K562 (cell line): ENCODE measurements around the gene PRSS57. TPM values are rescaled to one million over a fixed set of nuclear protein-coding genes. Genes with fewer than 3 reads are reported as not detected.

Source experiments
- ATAC-seq: fragments of 200-7000 bp; cut with Tn5 transposase; 3 replicates; pipeline ENCODE4 v1.9.1; 2020; ENCODE audit warnings: moderate library complexity
- BruUV-seq: library from RNA; stranded (reverse); fragments of 400-500 nt; replicated peaks from 2 replicates; lab custom pipeline; 2021; lab: Mats Ljungman, UMichigan
- CTCF ChIA-PET: fragments of 300-600 bp; formaldehyde crosslinking; extraction: SDS; loops from one replicate; lab custom pipeline; 2021; ENCODE audit warnings: low intra/inter-chr PET ratio; lab: Yijun Ruan, JAX
- POLR2A ChIA-PET: fragments of 300-600, 350-650 bp; sonication (Branson Sonifier 250); formaldehyde crosslinking; extraction: SDS; loops from one replicate; lab custom pipeline; 2021; ENCODE audit warnings: antibody characterized with exemption, inconsistent platforms; lab: Yijun Ruan, JAX
- DNase-seq, 4 experiments: peaks; one replicate each; pipeline versions ENCODE4 v3.0.0 to v3.0.0-alpha.2; 2011 to 2018; ENCODE audit warnings: low spot score in 3 of 4, mixed read lengths in 3 of 4; ENCODE audit errors: extremely low read depth in 1 of 4
- FAIRE-seq: peaks from 2 replicates; lab custom pipeline; 2011; peaks lifted over from hg19 to GRCh38; lab: Jason Lieb, UNC
- H2AFZ ChIP-seq: 2 replicates; pipeline ENCODE4 v1.6.0; 2011; ENCODE audit warnings: low read depth, low read length, control low read depth, inconsistent platforms
- H3K27ac ChIP-seq: fragments of 200-600 bp; 3 replicates; pipeline ENCODE4 v1.8.0; 2011; ENCODE audit warnings: low read depth, mild to moderate bottlenecking, control low read depth, inconsistent platforms, low read length, moderate library complexity, mixed read lengths; ENCODE audit errors: extremely low read depth
- H3K27me3 ChIP-seq, 2 experiments: fragments of 300-600 bp in 1 of 2; 2 replicates in 1 of 2; 3 replicates in 1 of 2; pipeline versions ENCODE4 v1.6.0 to v1.8.0; 2011; ENCODE audit warnings: inconsistent platforms in 2 of 2, low read length in 2 of 2, mild to moderate bottlenecking in 1 of 2, mixed read lengths in 1 of 2, moderate library complexity in 1 of 2; ENCODE audit not compliant: control insufficient read depth in 2 of 2, insufficient read depth in 2 of 2
- H3K36me3 ChIP-seq: fragments of 300-600 bp; 3 replicates; pipeline ENCODE4 v1.8.0; 2011; ENCODE audit warnings: mild to moderate bottlenecking, low read length, inconsistent platforms; ENCODE audit not compliant: control insufficient read depth, insufficient read depth
- H3K4me1 ChIP-seq, 2 experiments: fragments of 200-600 bp in 1 of 2; replicated peaks in 1 of 2; 2 replicates in 1 of 2; 3 replicates in 1 of 2; pipeline versions ENCODE4 v1.5.1 to v1.8.0; 2011; ENCODE audit warnings: inconsistent platforms in 2 of 2, low read length in 2 of 2, mild to moderate bottlenecking in 1 of 2, mixed read lengths in 1 of 2, moderate library complexity in 1 of 2; ENCODE audit not compliant: control insufficient read depth in 2 of 2, insufficient read depth in 2 of 2
- H3K4me2 ChIP-seq: 2 replicates; pipeline ENCODE4 v1.6.1; 2011; ENCODE audit warnings: low read length, control low read depth, inconsistent platforms, mixed read lengths; ENCODE audit not compliant: insufficient read depth
- H3K4me3 ChIP-seq: fragments of 200-600 bp; sonication (generic), shearing (Covaris generic); 2 replicates; pipeline ENCODE4 v1.5.1; 2016; ENCODE audit warnings: control low read depth, inconsistent platforms
- H3K79me2 ChIP-seq: fragments of 200-600 bp; 3 replicates; pipeline ENCODE4 v1.8.0; 2011; ENCODE audit warnings: low read length, inconsistent platforms; ENCODE audit not compliant: control insufficient read depth, insufficient read depth
- H3K9ac ChIP-seq, 2 experiments: 2 replicates each; pipeline versions ENCODE4 v1.6.0 to v1.6.1; 2011; ENCODE audit warnings: low read depth in 2 of 2, low read length in 2 of 2, control low read depth in 1 of 2, inconsistent platforms in 1 of 2, mild to moderate bottlenecking in 1 of 2, mixed read lengths in 1 of 2; ENCODE audit not compliant: insufficient read depth in 1 of 2
- H3K9me1 ChIP-seq: one replicate; pipeline ENCODE4 v1.6.0; 2011; ENCODE audit warnings: inconsistent platforms, mild to moderate bottlenecking, low read length, moderate library complexity; ENCODE audit not compliant: control insufficient read depth, insufficient read depth
- H3K9me3 ChIP-seq: replicated peaks from 2 replicates; pipeline ENCODE4 v1.5.1; 2011; ENCODE audit warnings: low read depth, low read length, inconsistent platforms; ENCODE audit not compliant: control insufficient read depth, insufficient read depth
- H4K20me1 ChIP-seq: replicated peaks from 2 replicates; pipeline ENCODE4 v1.6.1; 2011; ENCODE audit warnings: low read length, inconsistent platforms, mixed read lengths; ENCODE audit not compliant: control insufficient read depth, insufficient read depth
- ATF6 ChIP-seq: sonication (generic); formaldehyde crosslinking; IDR thresholded peaks from 2 replicates; pipeline ENCODE4 v1.4.0; 2020; ENCODE audit warnings: mild to moderate bottlenecking, missing genetic modification reagents
- CCAR2 ChIP-seq: fragments of 200-400 bp; formaldehyde crosslinking; IDR thresholded peaks from 2 replicates; pipeline ENCODE4 v1.6.1; 2017; ENCODE audit warnings: mild to moderate bottlenecking, low read depth, low read length
- E2F6 ChIP-seq, 2 experiments: IDR thresholded peaks; 2 replicates each; pipeline ENCODE4 v1.6.1; 2011; ENCODE audit warnings: borderline replicate concordance in 1 of 2, control low read depth in 1 of 2, low read depth in 1 of 2, low read length in 1 of 2, mild to moderate bottlenecking in 1 of 2, mixed read lengths in 1 of 2, moderate library complexity in 1 of 2; ENCODE audit not compliant: insufficient read depth in 1 of 2, insufficient read length in 1 of 2, poor library complexity in 1 of 2, severe bottlenecking in 1 of 2; ENCODE audit errors: extremely low read depth in 1 of 2
- MCM3 ChIP-seq: fragments of 450-650 bp; IDR thresholded peaks from 2 replicates; pipeline ENCODE4 v1.6.1; 2016
- NFRKB ChIP-seq: fragments of 450-650 bp; IDR thresholded peaks from 2 replicates; pipeline ENCODE4 v1.6.1; 2016; ENCODE audit warnings: low read depth
- NR4A1 ChIP-seq, 2 experiments: fragments of 250-450 bp in 1 of 2; fragments of 450-650 bp in 1 of 2; sonication (Bioruptor Pico) in 1 of 2; IDR thresholded peaks; 2 replicates each; pipeline versions ENCODE4 v1.4.0 to v1.6.1; 2016 to 2020; ENCODE audit warnings: mild to moderate bottlenecking in 2 of 2, missing compliant biosample characterization in 1 of 2, missing genetic modification characterization in 1 of 2, moderate library complexity in 1 of 2
- POLR2G ChIP-seq: fragments of 200-400 bp; formaldehyde crosslinking; IDR thresholded peaks from 2 replicates; pipeline ENCODE4 v1.6.1; 2017; ENCODE audit warnings: low read depth, mild to moderate bottlenecking, antibody characterized with exemption, low read length, moderate library complexity
- RBFOX2 ChIP-seq: fragments of 200-400 bp; formaldehyde crosslinking; IDR thresholded peaks from 2 replicates; pipeline ENCODE4 v1.6.1; 2017; ENCODE audit warnings: low read depth, mild to moderate bottlenecking, low read length, moderate library complexity
- RBM22 ChIP-seq: fragments of 200-400 bp; formaldehyde crosslinking; IDR thresholded peaks from 2 replicates; pipeline ENCODE4 v1.6.1; 2018; ENCODE audit warnings: low read length, low read depth; ENCODE audit not compliant: poor library complexity, severe bottlenecking
- RFX1 ChIP-seq: fragments of 450-650 bp; IDR thresholded peaks from 2 replicates; pipeline ENCODE4 v1.6.1; 2016; ENCODE audit warnings: mild to moderate bottlenecking, moderate library complexity
- SETDB1 ChIP-seq: IDR thresholded peaks from one replicate; pipeline ENCODE4 v1.6.1; 2012; ENCODE audit warnings: low read length, control low read depth, inconsistent platforms
- TCFL5 ChIP-seq: fragments of 250-450 bp; sonication (Bioruptor Pico); conservative IDR thresholded peaks from 2 replicates; pipeline ENCODE4 v1.6.1; 2021; ENCODE audit warnings: mild to moderate bottlenecking, moderate library complexity, matching md5 sums
- ZNF561 ChIP-seq: fragments of 450-650 bp; formaldehyde crosslinking; conservative IDR thresholded peaks from 2 replicates; pipeline ENCODE4 v1.4.0; 2020; ENCODE audit warnings: mild to moderate bottlenecking, moderate library complexity
- WGBS: fragments of 100-300 bp; shearing (Covaris generic); methylation state at CpG from one replicate; pipeline ENCODE4 v1.1.6; 2016; ENCODE audit warnings: low coverage, mixed read lengths; ENCODE audit not compliant: insufficient coverage; ENCODE audit errors: missing lambda C conversion rate; 5-methylcytosine and 5-hydroxymethylcytosine counted together
- in situ Hi-C: fragments of 300-500 bp; cut with MboI; formaldehyde crosslinking; loops from 4 replicates; pipeline ENCODE4 v1.15.0; 2018; ENCODE audit warnings: inconsistent platforms, mixed read lengths
- intact Hi-C: fragments of 100-400 bp; cut with micrococcal nuclease; formaldehyde crosslinking; loops from 2 replicates; pipeline ENCODE4 v1.14.2; 2022
- polyA plus RNA-seq, 8 experiments: library from polyadenylated mRNA; depleted of rRNA in 4 of 8; stranded (reverse) in 5 of 8; unstranded in 3 of 8; fragments of >200 nt; fragmentation: Nextera tagmentation in 2 of 8; fragmentation: Illumina TruSeq in 1 of 8; extraction: Ambion mirVana in 2 of 8; extraction: Trizol in 1 of 8; gene quantifications; 2 replicates each; pipeline versions ENCODE4 v1.2.1 to v1.2.3, GENCODE V29; 2011 to 2014; ENCODE audit warnings: inconsistent platforms in 1 of 8, missing spikeins in 1 of 8
- total RNA-seq, 7 experiments: library from RNA; depleted of rRNA in 6 of 7; stranded (reverse); fragments of >200 nt in 6 of 7; fragmentation: Illumina TruSeq in 2 of 7; extraction: Trizol in 2 of 7; gene quantifications; 2 replicates each; pipeline versions ENCODE4 v1.2.1 to v1.2.3, GENCODE V29; 2011 to 2021; ENCODE audit warnings: low replicate concordance in 1 of 7

PRSS57 gene
- total and polyA plus RNA-seq, 9 of the 15 experiments (the other 6 are each of a cell fraction or from before 2014, with no cell fraction given), result 0.06 to 2.5 (median 1.3) TPM; not detected in 3

GRCh38 chr19:656751-657559 lies 38.3 kb downstream of the PRSS57 start:
- intact Hi-C loops, result no loop called here
- no peak overlapping the region for H3K4me2 ChIP-seq
- H2AFZ ChIP-seq, result no peak overlapping the region
- no peak; the same call in 2 of the 3 replicates for ATAC-seq
- 98% methylated on average over 32 of the region's 43 CpGs for WGBS
- H4K20me1 ChIP-seq, result peaks cover 58% of the 10 kb centered on the region
- H3K9ac ChIP-seq, result peak overlapping the region in 1 of 2 experiments; percentile 64; a peak in 1 of 4 replicates
- H3K9me3 ChIP-seq, result no peaks in the 10 kb centered on the region
- BruUV-seq, result no TSS peak
- no peaks in the 10 kb centered on the region for H3K27me3 ChIP-seq
- no peak for TF ChIP-seq ZNF561 (CRISPR knock-in tag)
- TF ChIP-seq E2F6 (IDR thresholded peaks at IDR 0.05; ENCODE audit: borderline replicate concordance in 1 of 2, extremely low read depth in 1 of 2, insufficient read depth in 1 of 2, insufficient read length in 1 of 2, low read depth in 1 of 2, low read length in 1 of 2, poor library complexity in 1 of 2, severe bottlenecking in 1 of 2), result no peak
- TF ChIP-seq MCM3, result no peak
- peak; percentile 70 for TF ChIP-seq RBFOX2
- no peak for TF ChIP-seq NR4A1 (CRISPR knock-in tag; IDR thresholded peaks at IDR 0.05)
- no peak for TF ChIP-seq NR4A1 (tag; IDR thresholded peaks at IDR 0.05)
- TF ChIP-seq NFRKB, result no peak
- TF ChIP-seq ATF6 (CRISPR knock-in tag), result no peak
- no peak for TF ChIP-seq TCFL5 (CRISPR knock-in tag)
- no peak for TF ChIP-seq CCAR2
- TF ChIP-seq RFX1, result no peak
- TF ChIP-seq RBM22, result peak; percentile 38
- TF ChIP-seq POLR2G, result peak; percentile 20; the same call in 1 of the 2 replicates
- no peak for TF ChIP-seq SETDB1
- TF ChIP-seq, all 486 proteins: peak for 3
- FAIRE-seq, result no peak
- Histone ChIP-seq H3K9me1 (peaks cover 14% of the 10 kb centered on the region), H3K27ac (no peak overlapping the region), H3K4me1 (peaks cover 14 to 73% of the 10 kb centered on the region in 2 experiments), H3K4me3 (no peak overlapping the region), H3K79me2 (peaks cover 98% of the 10 kb centered on the region), H3K36me3 (peaks cover 91% of the 10 kb centered on the region; the same call in 2 of the 3 replicates)
- POLR2A ChIA-PET, result interaction anchor here (0.7 to 1.5 kb wide), 6 partner anchors 8 to 168 kb away, joined by 3 to 6 read pairs (median 4); partner anchors contain the start of gene POLRMT
- in situ Hi-C loops, result no loop called here
- CTCF ChIA-PET, result no interaction called here
- DNase-seq, result no peak
